HFFc6 (cell line): Measurements from ENCODE around the gene MLYCD. TPM values are rescaled to one million over a fixed set of nuclear protein-coding genes. Genes with fewer than 3 reads are reported as not detected.
"Not testable (repeated sequence)": the region's sequence is repeated elsewhere in the genome, so short reads cannot be mapped to it uniquely, and the experiment has no call there.

Experiments
- DNase-seq: peaks from one replicate; pipeline ENCODE4 v3.0.0-alpha.2; 2018
- H3K27ac Mint-ChIP-seq: 2 replicates; pipeline ENCODE4 v1.8.0; 2020; ENCODE audit warnings: mild to moderate bottlenecking, mixed read lengths
- H3K27me3 Mint-ChIP-seq: 2 replicates; pipeline ENCODE4 v1.8.0; 2021; ENCODE audit warnings: mild to moderate bottlenecking, moderate library complexity, mixed read lengths; ENCODE audit not compliant: insufficient read depth
- H3K36me3 Mint-ChIP-seq: 2 replicates; pipeline ENCODE4 v1.8.0; 2021; ENCODE audit warnings: low read depth, mixed read lengths
- H3K4me1 Mint-ChIP-seq: 2 replicates; pipeline ENCODE4 v1.8.0; 2020; ENCODE audit warnings: low read depth, mixed read lengths
- H3K4me3 Mint-ChIP-seq: 2 replicates; pipeline ENCODE4 v1.8.0; 2020; ENCODE audit warnings: mild to moderate bottlenecking, moderate library complexity, mixed read lengths
- H3K9me3 Mint-ChIP-seq: 2 replicates; pipeline ENCODE4 v1.8.0; 2020; ENCODE audit warnings: mild to moderate bottlenecking, mixed read lengths
- CTCF ChIP-seq: fragments of 200-600 bp; sonication (generic); IDR thresholded peaks from 2 replicates; pipeline ENCODE4 v1.5.0; 2021; ENCODE audit warnings: antibody characterized with exemption, mild to moderate bottlenecking
- total RNA-seq, 6 experiments: library from RNA; stranded (reverse); fragmentation: NEBNext Ultra II Directional; extraction: Animal tissue kit (Norgen Biotek cat#: 25700); gene quantifications; 2 replicates in 1 of 6; 3 replicates in 5 of 6; pipeline ENCODE4 v1.2.3, GENCODE V29; 2021

Gene MLYCD
- total RNA-seq, 6 experiments from 2014 or later = 1.4 to 2.5 (median 1.9) TPM

- Mint-ChIP-seq H3K27me3 (peaks cover 25% of the 10 kb centered on the region), H3K9me3 (no peaks in the 10 kb centered on the region), H3K4me3 (no peak overlapping the region), H3K27ac (no peak overlapping the region), H3K36me3 (peaks cover 5% of the 10 kb centered on the region; the same call in 1 of the 2 replicates), H3K4me1 (peaks cover 15% of the 10 kb centered on the region)
- no peak for DNase-seq
- no peak for TF ChIP-seq CTCF
Observed at GRCh38 chr16:83937922-83938885, 39.3 kb downstream of the MLYCD start.

GRCh38 chr16:83939266-83939855, 40.4 kb downstream of the MLYCD start:
- Mint-ChIP-seq H3K27ac (no peak overlapping the region), H3K36me3 (peaks cover 5% of the 10 kb centered on the region; the same call in 1 of the 2 replicates), H3K4me3 (no peak overlapping the region), H3K9me3 (no peaks in the 10 kb centered on the region), H3K4me1 (peaks cover 7% of the 10 kb centered on the region), H3K27me3 (peaks cover 25% of the 10 kb centered on the region)
- TF ChIP-seq CTCF = no peak
- DNase-seq = no peak

DNA sequence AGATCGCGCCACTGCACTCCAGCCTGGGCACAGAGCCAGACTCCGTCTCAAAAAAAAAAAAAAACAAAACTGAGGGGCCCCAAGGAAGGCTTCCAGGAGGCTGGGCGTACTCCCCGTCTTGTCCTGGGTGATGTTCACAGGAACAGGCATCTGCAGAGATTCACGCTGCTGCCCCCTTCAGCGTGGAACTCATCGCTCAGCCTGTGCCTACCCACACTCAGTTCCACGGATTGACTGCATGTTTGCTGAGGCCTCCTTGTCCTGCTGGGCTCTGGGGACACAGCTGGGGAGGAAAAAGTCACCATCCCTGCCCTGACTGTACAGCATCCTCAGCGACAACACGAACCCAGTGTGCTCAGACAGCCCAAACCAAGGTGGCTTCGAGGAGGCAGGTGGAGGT, 41.2 kb downstream of the MLYCD start:
- no peaks in the 10 kb centered on the region for H3K9me3 Mint-ChIP-seq
- no peak for DNase-seq
- H3K27me3 Mint-ChIP-seq = peaks cover 22% of the 10 kb centered on the region
- peaks cover 5% of the 10 kb centered on the region; the same call in 1 of the 2 replicates for H3K36me3 Mint-ChIP-seq
- TF ChIP-seq CTCF = no peak
- peaks cover 7% of the 10 kb centered on the region for H3K4me1 Mint-ChIP-seq
- H3K4me3 Mint-ChIP-seq = no peak overlapping the region
- H3K27ac Mint-ChIP-seq = no peak overlapping the region

GRCh38 chr16:83940630-83941378, 41.9 kb downstream of the MLYCD start:
- no peak overlapping the region for H3K27ac Mint-ChIP-seq
- DNase-seq = no peak
- peaks cover 7% of the 10 kb centered on the region for H3K4me1 Mint-ChIP-seq
- TF ChIP-seq CTCF = no peak
- peaks cover 5% of the 10 kb centered on the region; the same call in 1 of the 2 replicates for H3K36me3 Mint-ChIP-seq
- H3K9me3 Mint-ChIP-seq = no peaks in the 10 kb centered on the region
- no peak overlapping the region for H3K4me3 Mint-ChIP-seq
- H3K27me3 Mint-ChIP-seq = peaks cover 22% of the 10 kb centered on the region

DNA sequence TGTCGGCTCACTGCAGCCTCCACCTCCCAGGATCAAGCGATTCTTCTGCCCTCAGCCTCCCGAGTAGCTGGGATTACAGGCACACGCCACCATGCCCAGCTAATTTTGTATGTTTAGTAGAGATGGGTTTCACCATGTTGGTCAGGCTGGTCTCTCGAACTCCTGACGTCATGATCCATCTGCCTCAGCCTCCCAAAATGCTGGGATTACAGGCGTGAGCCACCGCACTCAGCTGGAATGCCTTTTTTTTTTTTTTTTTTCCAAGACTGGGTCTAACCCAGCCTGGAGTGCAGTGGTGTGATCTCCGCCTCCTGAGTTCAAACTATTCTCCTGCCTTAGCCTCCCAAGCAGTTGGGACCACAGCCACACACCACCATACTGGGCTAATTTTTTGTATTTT, 42.6 kb downstream of the MLYCD start:
- DNase-seq, H3K9me3 Mint-ChIP-seq, H3K4me1 Mint-ChIP-seq, H3K36me3 Mint-ChIP-seq, H3K4me3 Mint-ChIP-seq, H3K27ac Mint-ChIP-seq: not testable (repeated sequence)
- peaks cover 25% of the 10 kb centered on the region for H3K27me3 Mint-ChIP-seq
